ENCODE data around the gene CYBRD1.

- TF ChIP-seq, protein P1, sequence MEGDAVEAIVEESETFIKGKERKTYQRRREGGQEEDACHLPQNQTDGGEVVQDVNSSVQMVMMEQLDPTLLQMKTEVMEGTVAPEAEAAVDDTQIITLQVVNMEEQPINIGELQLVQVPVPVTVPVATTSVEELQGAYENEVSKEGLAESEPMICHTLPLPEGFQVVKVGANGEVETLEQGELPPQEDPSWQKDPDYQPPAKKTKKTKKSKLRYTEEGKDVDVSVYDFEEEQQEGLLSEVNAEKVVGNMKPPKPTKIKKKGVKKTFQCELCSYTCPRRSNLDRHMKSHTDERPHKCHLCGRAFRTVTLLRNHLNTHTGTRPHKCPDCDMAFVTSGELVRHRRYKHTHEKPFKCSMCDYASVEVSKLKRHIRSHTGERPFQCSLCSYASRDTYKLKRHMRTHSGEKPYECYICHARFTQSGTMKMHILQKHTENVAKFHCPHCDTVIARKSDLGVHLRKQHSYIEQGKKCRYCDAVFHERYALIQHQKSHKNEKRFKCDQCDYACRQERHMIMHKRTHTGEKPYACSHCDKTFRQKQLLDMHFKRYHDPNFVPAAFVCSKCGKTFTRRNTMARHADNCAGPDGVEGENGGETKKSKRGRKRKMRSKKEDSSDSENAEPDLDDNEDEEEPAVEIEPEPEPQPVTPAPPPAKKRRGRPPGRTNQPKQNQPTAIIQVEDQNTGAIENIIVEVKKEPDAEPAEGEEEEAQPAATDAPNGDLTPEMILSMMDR (conservative IDR thresholded peaks at IDR 0.05 in 1 of 2, IDR thresholded peaks at IDR 0.05 in 1 of 2; ENCODE audit: low read depth in 1 of 2, low read length in 2 of 2): no peak
- no peak for TF ChIP-seq EZH2 (IDR thresholded peaks at IDR 0.05; ENCODE audit: low read length, missing control alignments)
Observed at GRCh38 chr2:171571721-171572120, 49.4 kb downstream of the CYBRD1 start.
